ENCODE results near the gene TLCD4.
A peak's percentile ranks its signal among the peaks of the same experiment; 100 is the strongest.

Gene TLCD4

GRCh38 chr1:95093296-95093695 lies 23.9 kb upstream of the TLCD4 start:
- DNase-seq: no peak
- Histone ChIP-seq H3K9me3 (replicated peaks; ENCODE audit: insufficient read depth, low read length) (no peaks in the 10 kb centered on the region), H3K27ac (ENCODE audit: low read length) (no peak overlapping the region), H3K9ac (ENCODE audit: low read length) (no peak overlapping the region), H3K4me2 (ENCODE audit: low read depth, low read length) (no peak overlapping the region), H3K9me2 (replicated peaks; ENCODE audit: insufficient read depth, low read length) (no peaks in the 10 kb centered on the region), H3K79me2 (ENCODE audit: low read length) (no peaks in the 10 kb centered on the region), H2AFZ (ENCODE audit: low read length) (no peak overlapping the region), H3F3A (ENCODE audit: insufficient read depth, low read length) (no peaks in the 10 kb centered on the region), H3K4me1 (ENCODE audit: low read length) (no peaks in the 10 kb centered on the region), H3K4me3 (ENCODE audit: low read length) (no peak overlapping the region), H3K27me3 (replicated peaks; ENCODE audit: insufficient read depth, low read length) (no peaks in the 10 kb centered on the region), H4K20me1 (ENCODE audit: insufficient read depth, low read length) (no peaks in the 10 kb centered on the region), H3K36me3 (replicated peaks; ENCODE audit: insufficient read depth, low read length) (no peaks in the 10 kb centered on the region)
- TF ChIP-seq EZH2phosphoT487 (IDR thresholded peaks at IDR 0.05; ENCODE audit: low read length): no peak

GRCh38 chr1:95094923-95095322 lies 22.2 kb upstream of the TLCD4 start:
- Histone ChIP-seq H3K9ac (ENCODE audit: low read length) (no peak overlapping the region), H3K9me2 (replicated peaks; ENCODE audit: insufficient read depth, low read length) (no peaks in the 10 kb centered on the region), H3F3A (ENCODE audit: insufficient read depth, low read length) (no peaks in the 10 kb centered on the region), H4K20me1 (ENCODE audit: insufficient read depth, low read length) (no peaks in the 10 kb centered on the region), H2AFZ (ENCODE audit: low read length) (no peak overlapping the region), H3K36me3 (replicated peaks; ENCODE audit: insufficient read depth, low read length) (no peaks in the 10 kb centered on the region), H3K27me3 (replicated peaks; ENCODE audit: insufficient read depth, low read length) (no peaks in the 10 kb centered on the region), H3K4me3 (ENCODE audit: low read length) (no peak overlapping the region), H3K9me3 (replicated peaks; ENCODE audit: insufficient read depth, low read length) (no peaks in the 10 kb centered on the region), H3K79me2 (ENCODE audit: low read length) (no peaks in the 10 kb centered on the region), H3K27ac (ENCODE audit: low read length) (no peak overlapping the region), H3K4me1 (ENCODE audit: low read length) (no peaks in the 10 kb centered on the region), H3K4me2 (ENCODE audit: low read depth, low read length) (no peak overlapping the region)
- no peak for TF ChIP-seq EZH2 (optimal IDR thresholded peaks at IDR 0.05; ENCODE audit: low read depth, low read length)
- TF ChIP-seq CTCF (IDR thresholded peaks at IDR 0.05; ENCODE audit: low read length): no peak
- no peak for TF ChIP-seq EZH2phosphoT487 (IDR thresholded peaks at IDR 0.05; ENCODE audit: low read length)
- DNase-seq: no peak

GRCh38 chr1:95095833-95096217 lies 21.3 kb upstream of the TLCD4 start:
- no peak for TF ChIP-seq CTCF (IDR thresholded peaks at IDR 0.05; ENCODE audit: low read length)
- Histone ChIP-seq H3K4me2 (ENCODE audit: low read depth, low read length) (0 out of 2 replicates have a peak overlapping the region, but pooled peaks have one; percentile 27), H3F3A (ENCODE audit: insufficient read depth, low read length) (no peaks in the 10 kb centered on the region), H4K20me1 (ENCODE audit: insufficient read depth, low read length) (no peaks in the 10 kb centered on the region), H3K4me3 (ENCODE audit: low read length) (no peak overlapping the region), H3K27ac (ENCODE audit: low read length) (peak overlapping the region; percentile 23; the same call in 1 of the 2 replicates), H3K9me2 (replicated peaks; ENCODE audit: insufficient read depth, low read length) (no peaks in the 10 kb centered on the region), H3K9me3 (replicated peaks; ENCODE audit: insufficient read depth, low read length) (no peaks in the 10 kb centered on the region), H2AFZ (ENCODE audit: low read length) (0 out of 2 replicates have a peak overlapping the region, but pooled peaks have one; percentile 51), H3K36me3 (replicated peaks; ENCODE audit: insufficient read depth, low read length) (no peaks in the 10 kb centered on the region), H3K27me3 (replicated peaks; ENCODE audit: insufficient read depth, low read length) (no peaks in the 10 kb centered on the region), H3K79me2 (ENCODE audit: low read length) (no peaks in the 10 kb centered on the region), H3K4me1 (ENCODE audit: low read length) (no peaks in the 10 kb centered on the region), H3K9ac (ENCODE audit: low read length) (no peak overlapping the region)
- no peak for DNase-seq

GRCh38 chr1:95096218-95096841 lies 20.8 kb upstream of the TLCD4 start:
- H3K4me2 ChIP-seq (ENCODE audit: low read depth, low read length): 0 out of 2 replicates have a peak overlapping the region, but pooled peaks have one; percentile 27
- no peak overlapping the region for H3K9ac ChIP-seq (ENCODE audit: low read length)
- H3K27me3 ChIP-seq (replicated peaks; ENCODE audit: insufficient read depth, low read length): no peaks in the 10 kb centered on the region
- no peaks in the 10 kb centered on the region for H3K9me3 ChIP-seq (replicated peaks; ENCODE audit: insufficient read depth, low read length)
- TF ChIP-seq EZH2 (optimal IDR thresholded peaks at IDR 0.05; ENCODE audit: low read depth, low read length) (no peak), EZH2phosphoT487 (IDR thresholded peaks at IDR 0.05; ENCODE audit: low read length) (no peak), CTCF (IDR thresholded peaks at IDR 0.05; ENCODE audit: low read length) (no peak)
- H3K9me2 ChIP-seq (replicated peaks; ENCODE audit: insufficient read depth, low read length): no peaks in the 10 kb centered on the region
- H3K4me3 ChIP-seq (ENCODE audit: low read length): no peak overlapping the region
- no peak for DNase-seq
- H3F3A ChIP-seq (ENCODE audit: insufficient read depth, low read length): no peaks in the 10 kb centered on the region
- no peaks in the 10 kb centered on the region for H3K4me1 ChIP-seq (ENCODE audit: low read length)
- no peaks in the 10 kb centered on the region for H3K79me2 ChIP-seq (ENCODE audit: low read length)
- peak overlapping the region; percentile 23; the same call in 1 of the 2 replicates for H3K27ac ChIP-seq (ENCODE audit: low read length)
- no peaks in the 10 kb centered on the region for H4K20me1 ChIP-seq (ENCODE audit: insufficient read depth, low read length)
- 0 out of 2 replicates have a peak overlapping the region, but pooled peaks have one; percentile 51 for H2AFZ ChIP-seq (ENCODE audit: low read length)
- no peaks in the 10 kb centered on the region for H3K36me3 ChIP-seq (replicated peaks; ENCODE audit: insufficient read depth, low read length)
